Smooth muscle cell (in vitro differentiated cells): ENCODE measurements around the gene ARID3A. TPM values are rescaled to one million over a fixed set of nuclear protein-coding genes. Genes with fewer than 3 reads are reported as not detected.

Source experiments
- DNase-seq: peaks from one replicate; lab custom pipeline; 2025; ENCODE audit not compliant: unreplicated experiment; lab: John Stamatoyannopoulos, UW
- H2AFZ ChIP-seq: fragments of 200-600 bp; sonication (generic); 2 replicates; pipeline ENCODE4 v1.6.0; 2016; ENCODE audit warnings: antibody characterized with exemption, low read depth, mild to moderate bottlenecking
- H3F3A ChIP-seq: fragments of 200-600 bp; sonication (generic); 2 replicates; pipeline ENCODE4 v1.6.0; 2017; ENCODE audit warnings: antibody characterized with exemption, low read depth
- H3K27ac ChIP-seq: fragments of 200-600 bp; sonication (generic); 2 replicates; pipeline ENCODE4 v1.5.1; 2016; ENCODE audit warnings: low read depth, mild to moderate bottlenecking
- H3K27me3 ChIP-seq: fragments of 200-600 bp; sonication (generic); 2 replicates; pipeline ENCODE4 v1.6.1; 2016; ENCODE audit warnings: low read depth, mild to moderate bottlenecking
- H3K36me3 ChIP-seq: fragments of 200-600 bp; sonication (generic); 2 replicates; pipeline ENCODE4 v1.5.1; 2016; ENCODE audit warnings: low read depth
- H3K4me1 ChIP-seq: fragments of 200-600 bp; sonication (generic); 2 replicates; pipeline ENCODE4 v1.5.1; 2016; ENCODE audit warnings: low read depth
- H3K4me2 ChIP-seq: fragments of 200-600 bp; sonication (generic); 2 replicates; pipeline ENCODE4 v1.6.0; 2016; ENCODE audit warnings: mild to moderate bottlenecking
- H3K4me3 ChIP-seq: fragments of 200-600 bp; sonication (generic); 2 replicates; pipeline ENCODE4 v1.5.1; 2016; ENCODE audit warnings: mild to moderate bottlenecking
- H3K79me2 ChIP-seq: fragments of 200-600 bp; sonication (generic); 2 replicates; pipeline ENCODE4 v1.6.0; 2016; ENCODE audit warnings: low read depth, mild to moderate bottlenecking
- H3K9ac ChIP-seq: fragments of 200-600 bp; sonication (generic); 2 replicates; pipeline ENCODE4 v1.6.0; 2016; ENCODE audit warnings: low read depth
- H3K9me3 ChIP-seq: fragments of 200-600 bp; sonication (generic); replicated peaks from 2 replicates; pipeline ENCODE4 v1.5.1; 2016; ENCODE audit warnings: low read depth
- H4K20me1 ChIP-seq: fragments of 200-600 bp; sonication (generic); 2 replicates; pipeline ENCODE4 v1.6.0; 2016; ENCODE audit warnings: low read depth
- WGBS: methylation state at CpG from one replicate; pipeline ENCODE4 v1.1.7; 2016; ENCODE audit warnings: low lambda C conversion rate; 5-methylcytosine and 5-hydroxymethylcytosine counted together
- polyA plus RNA-seq: library from polyadenylated mRNA; unstranded; fragments of >200 nt; fragmentation: Nextera tagmentation; extraction: Ambion mirVana; gene quantifications from 2 replicates; pipeline ENCODE4 v1.2.1, GENCODE V29; 2016
- total RNA-seq: library from RNA; depleted of rRNA; stranded (reverse); fragments of >200 nt; gene quantifications from 2 replicates; pipeline ENCODE4 v1.2.3, GENCODE V29; 2014
- TF ChIP-seq, protein P1 (sequence below): fragments of 200-600 bp; sonication (generic); IDR thresholded peaks from 2 replicates; pipeline ENCODE4 v1.5.1; 2017; ENCODE audit warnings: borderline replicate concordance, mild to moderate bottlenecking, antibody characterized with exemption; ENCODE audit not compliant: insufficient read depth, poor library complexity, severe bottlenecking

The ARID3A gene
- total and polyA plus RNA-seq, 2 experiments from 2014 or later = 45.7 to 50.3 TPM

DNA sequence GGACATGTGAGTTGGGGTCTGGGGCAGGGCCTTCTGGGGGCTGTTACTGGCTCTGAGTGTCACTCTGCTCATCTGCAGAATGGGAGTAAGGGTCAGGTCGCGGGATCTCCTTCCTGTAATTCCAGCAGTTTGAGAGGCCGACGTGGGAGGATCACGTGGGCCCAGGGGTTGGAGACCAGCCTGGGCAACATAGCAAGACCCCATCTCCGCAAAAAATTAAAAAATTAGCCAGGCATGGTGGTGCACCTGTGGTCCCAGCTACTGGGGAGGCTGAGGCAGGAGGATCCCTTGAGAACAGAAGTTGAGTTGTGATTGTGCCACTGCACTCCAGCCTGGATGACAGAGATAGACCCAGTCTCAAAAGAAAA lies 4.0 kb downstream of the ARID3A start:
- peaks cover 21% of the 10 kb centered on the region for H3F3A ChIP-seq
- no peak overlapping the region for H2AFZ ChIP-seq
- H3K79me2 ChIP-seq = peaks cover 95% of the 10 kb centered on the region
- no peak overlapping the region for H3K27ac ChIP-seq
- 97% methylated on average over 6 of the region's 6 CpGs for WGBS
- TF ChIP-seq, protein P1, sequence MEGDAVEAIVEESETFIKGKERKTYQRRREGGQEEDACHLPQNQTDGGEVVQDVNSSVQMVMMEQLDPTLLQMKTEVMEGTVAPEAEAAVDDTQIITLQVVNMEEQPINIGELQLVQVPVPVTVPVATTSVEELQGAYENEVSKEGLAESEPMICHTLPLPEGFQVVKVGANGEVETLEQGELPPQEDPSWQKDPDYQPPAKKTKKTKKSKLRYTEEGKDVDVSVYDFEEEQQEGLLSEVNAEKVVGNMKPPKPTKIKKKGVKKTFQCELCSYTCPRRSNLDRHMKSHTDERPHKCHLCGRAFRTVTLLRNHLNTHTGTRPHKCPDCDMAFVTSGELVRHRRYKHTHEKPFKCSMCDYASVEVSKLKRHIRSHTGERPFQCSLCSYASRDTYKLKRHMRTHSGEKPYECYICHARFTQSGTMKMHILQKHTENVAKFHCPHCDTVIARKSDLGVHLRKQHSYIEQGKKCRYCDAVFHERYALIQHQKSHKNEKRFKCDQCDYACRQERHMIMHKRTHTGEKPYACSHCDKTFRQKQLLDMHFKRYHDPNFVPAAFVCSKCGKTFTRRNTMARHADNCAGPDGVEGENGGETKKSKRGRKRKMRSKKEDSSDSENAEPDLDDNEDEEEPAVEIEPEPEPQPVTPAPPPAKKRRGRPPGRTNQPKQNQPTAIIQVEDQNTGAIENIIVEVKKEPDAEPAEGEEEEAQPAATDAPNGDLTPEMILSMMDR = no peak
- no peak overlapping the region for H3K4me3 ChIP-seq
- H3K9ac ChIP-seq = no peak overlapping the region
- no peak for DNase-seq
- H3K4me1 ChIP-seq = peaks cover 14% of the 10 kb centered on the region
- no peaks in the 10 kb centered on the region for H3K9me3 ChIP-seq
- no peak overlapping the region for H3K4me2 ChIP-seq
- H3K27me3 ChIP-seq = no peaks in the 10 kb centered on the region
- no peaks in the 10 kb centered on the region for H3K36me3 ChIP-seq
- peaks cover 58% of the 10 kb centered on the region for H4K20me1 ChIP-seq

DNA sequence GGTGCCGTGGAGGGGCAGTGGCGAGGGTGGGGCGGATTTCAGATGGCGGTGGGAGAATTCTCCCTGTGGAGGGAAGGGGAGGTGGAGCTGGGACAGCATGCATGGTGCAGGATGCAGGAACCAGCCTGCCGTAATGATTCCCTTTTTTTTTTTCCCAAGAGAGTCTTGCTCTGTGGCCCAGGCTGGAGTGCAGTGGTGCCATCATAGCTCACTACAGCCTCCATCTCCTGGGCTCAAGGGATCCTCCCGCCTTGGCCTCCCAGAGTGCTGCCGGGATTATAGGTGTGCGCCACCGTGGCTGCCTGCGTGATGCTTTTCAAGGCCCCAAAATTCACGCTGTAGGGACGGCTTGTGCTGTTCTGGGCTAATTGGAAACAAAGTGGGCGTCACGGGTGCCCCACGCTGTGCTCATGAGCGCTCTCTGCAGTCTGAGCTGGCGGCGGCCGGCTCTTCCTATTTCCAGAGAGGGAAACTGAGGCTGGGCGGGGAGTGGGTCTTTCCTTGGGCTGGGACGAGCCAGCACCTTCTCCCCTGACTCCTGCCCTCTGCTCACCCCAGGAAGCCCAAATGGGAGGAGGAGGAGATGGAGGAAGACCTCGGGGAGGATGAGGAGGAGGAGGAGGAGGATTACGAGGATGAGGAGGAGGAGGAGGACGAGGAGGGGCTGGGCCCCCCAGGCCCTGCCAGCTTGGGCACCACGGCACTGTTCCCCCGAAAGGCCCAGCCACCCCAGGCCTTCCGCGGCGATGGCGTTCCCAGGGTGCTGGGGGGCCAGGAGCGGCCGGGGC lies 6.2 kb downstream of the ARID3A start:
- Histone ChIP-seq H3K4me3 (no peak overlapping the region), H3K4me2 (peak overlapping the region; percentile 68), H3F3A (peaks cover 24% of the 10 kb centered on the region), H4K20me1 (peaks cover 80% of the 10 kb centered on the region), H3K27me3 (no peaks in the 10 kb centered on the region), H2AFZ (no peak overlapping the region), H3K79me2 (peaks cover 97% of the 10 kb centered on the region), H3K9me3 (no peaks in the 10 kb centered on the region), H3K4me1 (peaks cover 14% of the 10 kb centered on the region), H3K27ac (peak overlapping the region; percentile 85), H3K9ac (peak overlapping the region; percentile 31), H3K36me3 (no peaks in the 10 kb centered on the region)
- DNase-seq = no peak
- TF ChIP-seq, protein P1 = no peak
- 87% methylated on average over 31 of the region's 32 CpGs for WGBS

DNA sequence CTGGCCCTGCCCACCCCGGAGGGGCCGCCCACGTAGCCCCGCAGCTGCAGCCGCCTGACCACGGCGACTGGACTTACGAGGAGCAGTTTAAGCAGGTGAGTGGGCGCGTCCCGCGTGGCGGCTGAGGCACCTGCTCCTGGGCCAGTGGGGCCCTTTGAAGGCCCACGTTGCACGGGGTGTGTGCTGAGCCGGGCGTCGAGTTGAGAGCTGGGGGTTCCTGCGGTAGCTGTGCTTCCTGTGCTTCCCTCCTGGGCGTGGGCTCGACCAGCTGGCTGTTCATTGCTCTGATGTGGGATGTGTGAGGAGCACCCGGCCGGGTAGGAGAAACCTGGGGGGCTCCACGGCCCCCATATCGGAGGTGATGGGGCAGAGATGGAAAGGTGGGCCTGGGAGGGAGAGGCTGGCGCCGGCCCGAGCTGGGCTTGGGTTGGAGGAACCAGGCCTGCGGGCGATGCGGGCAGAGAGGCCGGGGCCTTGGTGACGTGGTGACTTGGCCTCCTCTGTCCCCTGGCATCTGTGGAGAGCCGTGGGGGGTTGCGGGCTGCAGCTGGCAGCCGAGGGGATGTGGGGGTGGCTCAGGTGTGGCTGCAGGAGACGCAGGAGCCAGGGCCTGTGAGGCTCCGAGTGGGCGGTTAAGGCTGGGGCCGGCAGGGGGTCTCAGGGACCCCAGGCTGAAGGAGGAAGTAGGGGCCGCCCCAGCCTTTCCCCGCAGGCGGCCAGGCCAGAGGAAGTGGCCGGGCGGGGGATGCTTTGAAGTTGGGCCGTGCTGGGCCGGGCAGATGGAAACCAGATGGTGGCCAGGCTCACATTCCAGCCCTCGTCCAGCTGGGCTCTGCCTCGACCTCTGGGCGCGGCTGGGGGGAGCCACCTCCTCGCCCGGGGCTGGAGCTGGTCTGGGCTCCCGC lies 7.1 kb downstream of the ARID3A start:
- Histone ChIP-seq H3K27ac (peak overlapping the region; percentile 85), H2AFZ (no peak overlapping the region), H3K4me2 (peak overlapping the region; percentile 68), H3K79me2 (peaks cover 97% of the 10 kb centered on the region), H3K9me3 (no peaks in the 10 kb centered on the region), H3K4me3 (peak overlapping the region; percentile 8), H3F3A (peaks cover 24% of the 10 kb centered on the region), H3K4me1 (peaks cover 11% of the 10 kb centered on the region), H3K36me3 (no peaks in the 10 kb centered on the region), H3K9ac (peak overlapping the region; percentile 57), H3K27me3 (no peaks in the 10 kb centered on the region), H4K20me1 (peaks cover 83% of the 10 kb centered on the region)
- TF ChIP-seq, protein P1 = no peak
- WGBS = 29% methylated on average over 49 of the region's 54 CpGs
- peak; percentile 37 for DNase-seq
